ENCODE data around the gene MMP8.

Gene MMP8

DNA sequence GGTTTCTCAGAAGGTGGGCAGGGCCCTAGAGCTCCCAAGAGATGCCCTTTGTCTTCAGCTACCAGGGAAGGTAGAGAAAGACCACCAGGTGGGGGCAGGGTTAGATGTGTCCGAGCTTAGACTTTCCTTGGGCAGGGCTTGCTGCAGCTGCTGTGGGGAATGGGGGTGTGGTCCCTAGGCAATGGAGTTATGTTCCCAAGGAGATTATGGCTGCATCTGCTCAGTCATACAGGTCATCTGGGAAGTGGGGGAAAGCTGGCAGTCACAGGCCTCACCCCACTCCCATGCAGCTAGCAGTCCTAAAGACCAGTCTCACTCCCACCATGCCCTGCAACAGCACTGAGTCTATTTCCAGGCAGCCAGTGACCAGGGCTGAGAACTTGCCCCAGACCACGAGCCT is 48.7 kb downstream of the MMP8 start:
- TF ChIP-seq CTCF (IDR thresholded peaks at IDR 0.05; ENCODE audit: extremely low read depth, missing control alignments): no peak
- no peak for DNase-seq (ENCODE audit: low spot score)

GRCh38 chr11:102669664-102670063 is 55.1 kb downstream of the MMP8 start:
- TF ChIP-seq CTCF (IDR thresholded peaks at IDR 0.05; ENCODE audit: extremely low read depth, missing control alignments): no peak
- DNase-seq (ENCODE audit: low spot score): no peak

DNA sequence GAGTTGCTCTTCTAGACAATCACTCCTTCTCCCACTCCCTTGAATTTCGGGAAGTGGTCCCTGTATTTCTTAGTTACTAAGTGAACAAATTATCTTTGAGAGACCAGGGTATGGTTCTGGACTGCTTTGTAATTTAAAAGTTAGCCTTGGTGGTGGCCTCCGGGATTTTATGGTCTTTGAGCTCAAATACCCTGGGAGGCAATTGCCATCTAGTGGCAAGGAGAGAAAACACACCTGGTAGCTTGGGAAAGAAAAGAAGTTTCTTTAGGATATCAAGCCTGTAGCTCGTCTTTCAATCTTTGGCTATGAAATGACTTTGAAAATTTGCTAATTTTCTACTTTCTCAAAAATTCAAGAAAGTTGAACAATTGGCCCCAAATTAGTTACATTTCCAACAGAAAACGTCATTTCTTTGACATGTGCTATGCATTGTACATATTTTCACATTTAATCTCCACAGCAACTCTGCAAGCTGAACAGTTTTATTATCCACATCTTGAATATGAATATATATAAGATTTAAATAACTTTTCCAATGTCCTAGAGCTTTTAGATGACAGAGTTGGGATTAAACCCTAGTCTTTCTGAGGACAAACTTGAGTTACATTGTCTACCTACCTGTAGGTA is 58.3 kb downstream of the MMP8 start:
- DNase-seq (ENCODE audit: low spot score): peak; percentile 52

DNA sequence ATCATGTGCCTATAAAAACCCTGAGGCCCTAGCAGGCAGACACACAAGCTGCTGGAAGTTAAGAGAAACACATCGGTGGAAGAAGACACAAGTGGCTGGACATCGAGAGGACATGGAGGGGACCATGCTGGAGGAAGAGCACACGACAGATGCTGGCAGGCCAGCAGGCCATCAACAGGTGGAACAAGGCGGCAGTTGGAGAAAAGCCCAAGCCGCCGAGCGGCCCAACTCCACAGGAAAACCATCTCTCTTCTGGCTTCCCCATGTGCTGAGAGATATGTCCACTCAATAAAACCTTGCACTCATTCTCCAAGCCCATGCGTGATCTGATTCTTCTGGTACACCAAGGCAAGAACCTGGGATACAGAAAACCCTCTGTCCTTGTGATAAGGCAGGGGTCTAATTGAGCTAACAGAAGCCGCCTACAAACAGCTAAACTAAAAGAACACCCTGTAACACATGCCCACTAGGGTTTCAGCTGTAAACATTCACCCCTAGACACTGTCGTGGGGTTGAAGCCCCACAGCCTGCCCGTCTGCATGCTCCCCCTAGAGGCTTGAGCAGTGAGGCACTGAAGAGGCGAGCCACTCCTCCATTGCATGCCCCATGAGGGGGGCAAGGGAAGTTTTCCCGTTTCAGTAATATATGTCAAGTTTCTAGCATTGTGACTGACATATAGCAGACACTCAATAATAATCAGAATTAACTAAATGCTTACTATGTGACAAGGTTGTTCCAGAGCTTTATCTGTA is 60.6 kb downstream of the MMP8 start:
- TF ChIP-seq CTCF (IDR thresholded peaks at IDR 0.05; ENCODE audit: extremely low read depth, missing control alignments): peak; percentile 49
- no peak for DNase-seq (ENCODE audit: low spot score)

More for the DNA sequence above, 58.3 kb downstream of the MMP8 start:
- peak; percentile 37 for TF ChIP-seq CTCF (IDR thresholded peaks at IDR 0.05; ENCODE audit: extremely low read depth, missing control alignments)

DNA sequence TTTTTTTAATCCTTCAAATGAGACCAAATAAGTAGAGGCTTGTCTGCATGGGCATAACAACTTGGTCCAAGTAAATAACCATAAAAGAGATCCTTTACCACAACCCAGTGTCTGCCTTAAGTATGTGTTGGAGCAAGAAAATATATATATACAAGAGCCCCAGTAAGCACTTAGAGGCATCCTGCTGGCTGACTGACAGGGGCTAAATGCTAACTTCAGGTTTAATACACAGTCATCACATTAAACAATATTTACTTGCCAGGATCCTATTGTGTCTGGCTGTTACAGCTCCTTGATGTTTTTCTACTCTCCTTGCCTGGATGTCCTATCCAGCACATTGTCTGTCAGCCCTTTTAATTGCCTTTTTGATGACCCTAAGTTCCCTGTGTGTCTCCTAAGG is 62.1 kb downstream of the MMP8 start:
- DNase-seq (ENCODE audit: low spot score): no peak
- no peak for TF ChIP-seq CTCF (IDR thresholded peaks at IDR 0.05; ENCODE audit: extremely low read depth, missing control alignments)

Measured in GM20000 (cell line).